ENCODE data around the gene SLC11A2.
"Not testable (repeated sequence)": the region's sequence is repeated elsewhere in the genome, so short reads cannot be mapped to it uniquely, and the experiment has no call there.

Gene SLC11A2

GRCh38 chr12:50936821-50937530 lies 89.2 kb downstream of the SLC11A2 start:
- DNase-seq = no peak

GRCh38 chr12:50934981-50935807 lies 91.0 kb downstream of the SLC11A2 start:
- no peak for DNase-seq

- no peak for DNase-seq
Observed at GRCh38 chr12:50934371-50934851, 91.8 kb downstream of the SLC11A2 start.

- no peak for DNase-seq
Observed at GRCh38 chr12:50933459-50934124, 92.6 kb downstream of the SLC11A2 start.

GRCh38 chr12:50932787-50933280 lies 93.3 kb downstream of the SLC11A2 start:
- no peak for DNase-seq

- not testable (repeated sequence) for DNase-seq
Observed at GRCh38 chr12:50930477-50930876, 95.7 kb downstream of the SLC11A2 start.

- DNase-seq = no peak
Observed at GRCh38 chr12:50929831-50930230, 96.4 kb downstream of the SLC11A2 start.

All from NCI-H1092 treated with DMSO at 0.1 percent for 48 hours (cell line).